Measurements from ENCODE around the gene TEN1. TPM values are rescaled to one million over a fixed set of nuclear protein-coding genes. Genes with fewer than 3 reads are reported as not detected.
A peak's percentile ranks its signal among the peaks of the same experiment; 100 is the strongest.

Gene TEN1
- total and polyA plus RNA-seq, 2 of the 13 experiments (the other 11 are each of a cell fraction or from before 2014, with no cell fraction given) = 18.0 to 21.3 TPM

DNA sequence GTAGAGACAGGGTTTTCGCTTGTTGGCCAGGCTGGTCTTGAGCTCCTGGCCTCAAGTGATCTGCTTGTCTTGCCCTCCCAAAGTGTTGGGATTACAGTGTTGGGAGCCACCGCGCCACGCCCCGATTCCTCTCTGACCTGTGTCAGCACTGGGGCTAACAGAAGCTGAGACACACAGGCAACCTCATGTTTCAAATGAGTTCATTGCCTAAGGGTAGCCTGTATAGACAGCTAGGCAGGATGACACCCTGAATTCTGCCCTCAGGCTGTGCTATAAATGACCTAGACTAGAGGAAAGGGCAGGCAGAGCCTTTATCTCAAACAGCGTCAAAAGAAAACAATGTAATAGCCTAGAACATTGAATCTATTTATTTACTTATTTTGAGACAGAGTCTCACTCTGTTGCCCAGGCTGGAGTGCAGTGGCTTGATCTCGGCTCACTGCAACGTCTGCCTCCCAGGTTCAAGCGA, 19.3 kb downstream of the TEN1 start (continued):
- TF ChIP-seq ZFP36L1 (CRISPR knock-in tag; IDR thresholded peaks at IDR 0.05) (peak; percentile 63; the same call in 1 of the 2 replicates), ZNF644 (CRISPR knock-in tag; IDR thresholded peaks at IDR 0.05; ENCODE audit: low read depth) (no peak), CAMTA2 (CRISPR knock-in tag; IDR thresholded peaks at IDR 0.05; ENCODE audit: borderline replicate concordance) (no peak; the same call in 1 of the 2 replicates), ZNF446 (CRISPR knock-in tag; IDR thresholded peaks at IDR 0.05) (no peak), ZNF451 (CRISPR knock-in tag; IDR thresholded peaks at IDR 0.05) (no peak), ZMYM2 (CRISPR knock-in tag; IDR thresholded peaks at IDR 0.05) (peak; percentile 19; the same call in 1 of the 2 replicates), ZNF816 (CRISPR knock-in tag; IDR thresholded peaks at IDR 0.05; ENCODE audit: borderline replicate concordance) (no peak), ZNF10 (CRISPR knock-in tag; IDR thresholded peaks at IDR 0.05; ENCODE audit: borderline replicate concordance, low read depth) (no peak), ZNF839 (CRISPR knock-in tag; IDR thresholded peaks at IDR 0.05; ENCODE audit: borderline replicate concordance) (no peak), ZNF12 (CRISPR knock-in tag; IDR thresholded peaks at IDR 0.05) (peak; percentile 86), RNF219 (CRISPR knock-in tag; IDR thresholded peaks at IDR 0.05) (no peak), SMAD3 (CRISPR knock-in tag; IDR thresholded peaks at IDR 0.05) (no peak), ZBTB38 (CRISPR knock-in tag; IDR thresholded peaks at IDR 0.05) (peak; percentile 64), SCMH1 (CRISPR knock-in tag; IDR thresholded peaks at IDR 0.05; ENCODE audit: borderline replicate concordance) (no peak), GATA4 (IDR thresholded peaks at IDR 0.05; ENCODE audit: borderline replicate concordance, low read depth) (no peak), ARNT (IDR thresholded peaks at IDR 0.05) (no peak), NBN (conservative IDR thresholded peaks at IDR 0.05) (no peak), HHEX (CRISPR knock-in tag; IDR thresholded peaks at IDR 0.05) (no peak), POLR2A (IDR thresholded peaks at IDR 0.05; ENCODE audit: insufficient read depth in 1 of 2, low read depth in 2 of 2, low read length in 2 of 2) (peak in 1 of 2 experiments; percentile 44; a peak in 1 of 4 replicates), ZSCAN5A (CRISPR knock-in tag; IDR thresholded peaks at IDR 0.05; ENCODE audit: borderline replicate concordance) (no peak)
- TF ChIP-seq, protein P1, sequence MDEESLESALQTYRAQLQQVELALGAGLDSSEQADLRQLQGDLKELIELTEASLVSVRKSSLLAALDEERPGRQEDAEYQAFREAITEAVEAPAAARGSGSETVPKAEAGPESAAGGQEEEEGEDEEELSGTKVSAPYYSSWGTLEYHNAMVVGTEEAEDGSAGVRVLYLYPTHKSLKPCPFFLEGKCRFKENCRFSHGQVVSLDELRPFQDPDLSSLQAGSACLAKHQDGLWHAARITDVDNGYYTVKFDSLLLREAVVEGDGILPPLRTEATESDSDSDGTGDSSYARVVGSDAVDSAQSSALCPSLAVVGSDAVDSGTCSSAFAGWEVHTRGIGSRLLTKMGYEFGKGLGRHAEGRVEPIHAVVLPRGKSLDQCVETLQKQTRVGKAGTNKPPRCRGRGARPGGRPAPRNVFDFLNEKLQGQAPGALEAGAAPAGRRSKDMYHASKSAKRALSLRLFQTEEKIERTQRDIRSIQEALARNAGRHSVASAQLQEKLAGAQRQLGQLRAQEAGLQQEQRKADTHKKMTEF (CRISPR knock-in tag; IDR thresholded peaks at IDR 0.05) = peak; percentile 75; the same call in 1 of the 2 replicates
- TF ChIP-seq, protein P2, sequence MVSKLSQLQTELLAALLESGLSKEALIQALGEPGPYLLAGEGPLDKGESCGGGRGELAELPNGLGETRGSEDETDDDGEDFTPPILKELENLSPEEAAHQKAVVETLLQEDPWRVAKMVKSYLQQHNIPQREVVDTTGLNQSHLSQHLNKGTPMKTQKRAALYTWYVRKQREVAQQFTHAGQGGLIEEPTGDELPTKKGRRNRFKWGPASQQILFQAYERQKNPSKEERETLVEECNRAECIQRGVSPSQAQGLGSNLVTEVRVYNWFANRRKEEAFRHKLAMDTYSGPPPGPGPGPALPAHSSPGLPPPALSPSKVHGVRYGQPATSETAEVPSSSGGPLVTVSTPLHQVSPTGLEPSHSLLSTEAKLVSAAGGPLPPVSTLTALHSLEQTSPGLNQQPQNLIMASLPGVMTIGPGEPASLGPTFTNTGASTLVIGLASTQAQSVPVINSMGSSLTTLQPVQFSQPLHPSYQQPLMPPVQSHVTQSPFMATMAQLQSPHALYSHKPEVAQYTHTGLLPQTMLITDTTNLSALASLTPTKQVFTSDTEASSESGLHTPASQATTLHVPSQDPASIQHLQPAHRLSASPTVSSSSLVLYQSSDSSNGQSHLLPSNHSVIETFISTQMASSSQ (IDR thresholded peaks at IDR 0.05; ENCODE audit: low read depth) = no peak
- TF ChIP-seq, protein P2 (CRISPR knock-in tag; IDR thresholded peaks at IDR 0.05; ENCODE audit: borderline replicate concordance) = peak; percentile 40; the same call in 1 of the 2 replicates

Data from HepG2 (cell line).